Lower leg skin (tissue), 3 donors: ENCODE data around the gene RNLS.

Experiments
- POLR2A ChIP-seq, 2 donors: fragments of 450-650 bp; IDR thresholded peaks; one replicate each; pipeline ENCODE4 v1.6.1; 2016 to 2017; ENCODE audit warnings: antibody characterized with exemption in 2 of 2, mild to moderate bottlenecking in 1 of 2, moderate library complexity in 1 of 2
- TF ChIP-seq, protein P1 (sequence below), 3 donors: fragments of 450-650 bp; IDR thresholded peaks; one replicate each; pipeline ENCODE4 v1.5.1; 2016; ENCODE audit warnings: antibody characterized with exemption in 3 of 3, mild to moderate bottlenecking in 3 of 3, moderate library complexity in 2 of 3

DNA sequence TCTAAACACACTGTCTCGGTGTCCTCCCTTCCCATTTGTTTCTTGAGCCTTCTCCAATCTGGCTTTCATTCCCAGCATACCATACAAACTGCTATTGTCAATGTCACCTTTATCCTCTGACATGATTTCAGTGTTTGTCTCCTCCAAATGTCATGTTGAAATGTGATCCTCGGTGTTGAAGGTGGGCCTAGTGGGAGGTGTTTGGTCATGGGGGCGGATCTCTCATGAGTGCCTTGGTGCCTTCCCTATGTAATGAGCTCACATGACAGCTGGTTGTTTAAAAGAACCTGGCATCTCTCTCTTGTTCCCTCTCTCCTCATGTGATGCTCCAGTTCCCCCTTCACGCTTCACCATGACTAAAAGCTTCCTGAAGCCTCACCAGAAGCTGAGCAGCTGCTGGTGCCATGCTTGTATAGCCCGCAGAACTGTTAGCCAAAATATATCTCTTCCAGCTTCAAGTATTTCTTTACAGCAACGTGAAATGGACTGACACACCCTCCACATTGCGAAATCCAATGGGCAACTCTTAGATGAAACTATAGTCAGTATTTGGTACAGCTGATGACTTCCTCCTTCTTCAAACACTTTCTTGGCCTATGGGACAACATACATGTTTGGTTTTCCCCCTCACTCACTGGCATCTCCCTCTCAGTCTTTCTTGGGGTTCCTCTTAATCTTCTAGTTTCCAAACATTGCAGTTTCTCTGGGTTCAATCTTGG is 27.8 kb downstream of the RNLS start:
- TF ChIP-seq, protein P1, sequence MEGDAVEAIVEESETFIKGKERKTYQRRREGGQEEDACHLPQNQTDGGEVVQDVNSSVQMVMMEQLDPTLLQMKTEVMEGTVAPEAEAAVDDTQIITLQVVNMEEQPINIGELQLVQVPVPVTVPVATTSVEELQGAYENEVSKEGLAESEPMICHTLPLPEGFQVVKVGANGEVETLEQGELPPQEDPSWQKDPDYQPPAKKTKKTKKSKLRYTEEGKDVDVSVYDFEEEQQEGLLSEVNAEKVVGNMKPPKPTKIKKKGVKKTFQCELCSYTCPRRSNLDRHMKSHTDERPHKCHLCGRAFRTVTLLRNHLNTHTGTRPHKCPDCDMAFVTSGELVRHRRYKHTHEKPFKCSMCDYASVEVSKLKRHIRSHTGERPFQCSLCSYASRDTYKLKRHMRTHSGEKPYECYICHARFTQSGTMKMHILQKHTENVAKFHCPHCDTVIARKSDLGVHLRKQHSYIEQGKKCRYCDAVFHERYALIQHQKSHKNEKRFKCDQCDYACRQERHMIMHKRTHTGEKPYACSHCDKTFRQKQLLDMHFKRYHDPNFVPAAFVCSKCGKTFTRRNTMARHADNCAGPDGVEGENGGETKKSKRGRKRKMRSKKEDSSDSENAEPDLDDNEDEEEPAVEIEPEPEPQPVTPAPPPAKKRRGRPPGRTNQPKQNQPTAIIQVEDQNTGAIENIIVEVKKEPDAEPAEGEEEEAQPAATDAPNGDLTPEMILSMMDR (IDR thresholded peaks at IDR 0.05): no peak
- TF ChIP-seq POLR2A (IDR thresholded peaks at IDR 0.05): no peak
